Measurements from ENCODE around the gene SS18. TPM values are rescaled to one million over a fixed set of nuclear protein-coding genes. Genes with fewer than 3 reads are reported as not detected.

SS18 gene
- total RNA-seq, 6 donors from 2014 or later = 49.6 to 122 (median 91.8) TPM

DNA sequence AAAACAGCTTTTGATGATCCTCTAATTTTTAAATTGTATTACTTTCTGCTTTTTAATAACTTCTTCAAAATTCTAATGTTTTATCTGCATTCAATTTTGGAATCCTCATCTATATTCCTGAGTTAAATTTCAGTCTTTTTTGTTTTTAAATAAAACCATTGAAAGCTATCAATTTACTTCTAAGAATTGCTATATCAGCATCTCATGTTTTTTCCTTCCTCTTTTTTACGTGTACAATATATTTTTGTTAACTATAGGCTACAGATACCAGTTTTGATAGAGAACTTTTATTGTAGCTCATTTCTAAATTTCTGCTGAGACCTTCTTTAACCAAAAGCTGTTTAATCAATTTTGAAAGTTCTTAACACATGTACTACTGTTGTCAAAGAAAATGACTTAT is 84.5 kb downstream of the SS18 start:
- no peaks in the 10 kb centered on the region for H3K9me3 ChIP-seq
- WGBS, 2 donors = 23 to 43% methylated on average over 1 of the region's 1 CpG
- no peak overlapping the region for H3K4me3 ChIP-seq
- ATAC-seq (ENCODE audit: low FRiP score in 2 of 2) (no peak), DNase-seq (no peak)
- peaks cover 0 to 7% (median 0%) of the 10 kb centered on the region in 4 donors for H3K4me1 ChIP-seq
- H3K27me3 ChIP-seq = no peaks in the 10 kb centered on the region
- H3K27ac ChIP-seq = no peak overlapping the region
- TF ChIP-seq POLR2AphosphoS5 (IDR thresholded peaks at IDR 0.05) (no peak), CTCF (IDR thresholded peaks at IDR 0.05) (no peak), POLR2A (IDR thresholded peaks at IDR 0.05) (no peak), EP300 (IDR thresholded peaks at IDR 0.05) (no peak)
- no peaks in the 10 kb centered on the region for H3K36me3 ChIP-seq

- ATAC-seq (ENCODE audit: low FRiP score in 2 of 2) (peak in 1 of 2 donors; percentile 21), DNase-seq (no peak)
- Histone ChIP-seq H3K27ac (no peak overlapping the region), H3K36me3 (no peaks in the 10 kb centered on the region), H3K4me1 (peaks cover 0 to 7% (median 0%) of the 10 kb centered on the region in 4 donors), H3K27me3 (no peaks in the 10 kb centered on the region), H3K9me3 (no peaks in the 10 kb centered on the region), H3K4me3 (no peak overlapping the region)
- TF ChIP-seq CTCF (IDR thresholded peaks at IDR 0.05) (no peak), POLR2A (IDR thresholded peaks at IDR 0.05) (no peak)
- 85 to 94% methylated on average over 11 to 13 of the region's 13 CpGs for WGBS, 2 donors
Observed at GRCh38 chr18:26004832-26005231, 85.6 kb downstream of the SS18 start.

DNA sequence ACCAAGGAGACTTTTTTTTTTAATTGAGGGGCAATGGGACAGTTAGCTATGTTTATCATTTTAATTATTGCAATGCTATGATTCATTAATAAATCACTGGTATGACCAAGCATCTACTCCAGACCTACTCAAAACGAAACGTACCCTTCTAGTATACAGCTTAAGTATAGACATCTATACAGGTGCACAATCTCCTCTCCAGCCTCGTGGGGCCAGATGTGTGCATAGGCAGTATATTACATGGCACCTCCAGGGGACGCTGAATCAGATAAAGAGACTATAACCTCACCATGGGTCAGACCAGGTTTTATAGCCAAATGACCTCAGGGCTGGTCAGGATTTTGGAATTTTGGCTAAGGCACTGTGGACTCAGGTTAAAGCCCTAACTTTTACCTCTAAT is 86.6 kb downstream of the SS18 start:
- no peaks in the 10 kb centered on the region for H3K9me3 ChIP-seq
- no peak for ATAC-seq (ENCODE audit: low FRiP score in 2 of 2)
- WGBS, 2 donors = 74 to 80% methylated on average over 4 of the region's 4 CpGs
- peaks cover 0 to 7% (median 0%) of the 10 kb centered on the region in 4 donors for H3K4me1 ChIP-seq
- TF ChIP-seq EP300 (IDR thresholded peaks at IDR 0.05) (no peak), POLR2A (IDR thresholded peaks at IDR 0.05) (no peak), CTCF (IDR thresholded peaks at IDR 0.05) (no peak), POLR2AphosphoS5 (IDR thresholded peaks at IDR 0.05) (no peak)
- H3K27ac ChIP-seq = no peak overlapping the region
- no peak overlapping the region for H3K4me3 ChIP-seq
- H3K27me3 ChIP-seq = no peaks in the 10 kb centered on the region
- no peak for DNase-seq
- H3K36me3 ChIP-seq = no peaks in the 10 kb centered on the region

GRCh38 chr18:26003356-26003755 is 87.1 kb downstream of the SS18 start:
- no peaks in the 10 kb centered on the region for H3K36me3 ChIP-seq
- DNase-seq (no peak), ATAC-seq (ENCODE audit: low FRiP score in 2 of 2) (no peak)
- H3K9me3 ChIP-seq = no peaks in the 10 kb centered on the region
- no peak overlapping the region for H3K4me3 ChIP-seq
- peaks cover 0 to 4% (median 0%) of the 10 kb centered on the region in 4 donors for H3K4me1 ChIP-seq
- no peaks in the 10 kb centered on the region for H3K27me3 ChIP-seq
- TF ChIP-seq POLR2AphosphoS5 (IDR thresholded peaks at IDR 0.05) = no peak
- no peak for TF ChIP-seq EP300 (IDR thresholded peaks at IDR 0.05)
- no peak for TF ChIP-seq POLR2A (IDR thresholded peaks at IDR 0.05)
- no peak for TF ChIP-seq CTCF (IDR thresholded peaks at IDR 0.05)
- 80 to 81% methylated on average over 2 of the region's 2 CpGs for WGBS, 2 donors
- H3K27ac ChIP-seq = no peak overlapping the region

- H3K4me3 ChIP-seq = no peak overlapping the region
- no peaks in the 10 kb centered on the region for H3K27me3 ChIP-seq
- 76 to 94% methylated on average over 1 of the region's 1 CpG for WGBS, 2 donors
- DNase-seq = no peak
- H3K4me1 ChIP-seq = no peaks in the 10 kb centered on the region
- TF ChIP-seq POLR2A (IDR thresholded peaks at IDR 0.05) (no peak), EP300 (IDR thresholded peaks at IDR 0.05) (no peak), POLR2AphosphoS5 (IDR thresholded peaks at IDR 0.05) (no peak), CTCF (IDR thresholded peaks at IDR 0.05) (no peak)
- H3K27ac ChIP-seq = no peak overlapping the region
- no peaks in the 10 kb centered on the region for H3K36me3 ChIP-seq
- H3K9me3 ChIP-seq = no peaks in the 10 kb centered on the region
- ATAC-seq (ENCODE audit: low FRiP score in 2 of 2) = no peak
Observed at GRCh38 chr18:26002375-26002910, 88.0 kb downstream of the SS18 start.
